Posterior cingulate gyrus (tissue), 11 donors: ENCODE measurements around the gene TNS3.

Experiments
- DNase-seq, 10 donors: peaks; one replicate each; pipeline versions ENCODE4 v3.0.0 to v3.0.0-alpha.2; 2020 to 2021; ENCODE audit warnings: mixed read lengths in 3 of 10
- intact Hi-C: fragments of 100-400 bp; cut with DNase I; formaldehyde crosslinking; loops from one replicate; pipeline ENCODE4 v1.15.1; 2023

TNS3 gene

GRCh38 chr7:47367369-47367768 lies 214.5 kb downstream of the TNS3 start:
- peak in 2 of 10 donors; percentile 52 to 59 for DNase-seq
- intact Hi-C loops = no loop called here

GRCh38 chr7:47366960-47367359 lies 215.0 kb downstream of the TNS3 start:
- intact Hi-C loops = no loop called here
- DNase-seq = peak in 2 of 10 donors; percentile 43 to 56

- DNase-seq = no peak
- intact Hi-C loops = no loop called here
Measured at GRCh38 chr7:47366211-47366610, 215.7 kb downstream of the TNS3 start.

- no peak for DNase-seq
- intact Hi-C loops = no loop called here
Measured at GRCh38 chr7:47362984-47363383, 218.9 kb downstream of the TNS3 start.

GRCh38 chr7:47361746-47362215 lies 220.1 kb downstream of the TNS3 start:
- DNase-seq = peak in 1 of 10 donors; percentile 45
- intact Hi-C loops = no loop called here

- intact Hi-C loops = no loop called here
- DNase-seq = peak in 1 of 10 donors; percentile 29
Measured at GRCh38 chr7:47361236-47361635, 220.7 kb downstream of the TNS3 start.

- DNase-seq = peak in 1 of 10 donors; percentile 59
- intact Hi-C loops = no loop called here
Measured at GRCh38 chr7:47360301-47360900, 221.5 kb downstream of the TNS3 start.

GRCh38 chr7:47358944-47359588 lies 222.8 kb downstream of the TNS3 start:
- DNase-seq = peak in 1 of 10 donors; percentile 24
- intact Hi-C loops = no loop called here

GRCh38 chr7:47358357-47358756 lies 223.6 kb downstream of the TNS3 start:
- no peak for DNase-seq
- intact Hi-C loops = no loop called here

- no peak for DNase-seq
- intact Hi-C loops = no loop called here
Measured at GRCh38 chr7:47357863-47358262, 224.0 kb downstream of the TNS3 start.

GRCh38 chr7:47357361-47357760 lies 224.6 kb downstream of the TNS3 start:
- intact Hi-C loops = no loop called here
- no peak for DNase-seq

- intact Hi-C loops = no loop called here
- DNase-seq = no peak
Measured at GRCh38 chr7:47356261-47356660, 225.7 kb downstream of the TNS3 start.

- intact Hi-C loops = no loop called here
- peak in 1 of 10 donors; percentile 14 for DNase-seq
Measured at GRCh38 chr7:47355684-47356083, 226.2 kb downstream of the TNS3 start.

GRCh38 chr7:47354831-47355541 lies 226.9 kb downstream of the TNS3 start:
- DNase-seq = peak in 1 of 10 donors; percentile 35
- intact Hi-C loops = no loop called here

GRCh38 chr7:47354071-47354470 lies 227.8 kb downstream of the TNS3 start:
- intact Hi-C loops = no loop called here
- no peak for DNase-seq

GRCh38 chr7:47352394-47352968 lies 229.4 kb downstream of the TNS3 start:
- DNase-seq = peak in 1 of 10 donors; percentile 22
- intact Hi-C loops = no loop called here

GRCh38 chr7:47351233-47352154 lies 230.4 kb downstream of the TNS3 start:
- intact Hi-C loops = no loop called here
- DNase-seq = peak in 3 of 10 donors; percentile 9 to 60 (median 59)

- peak in 3 of 10 donors; percentile 9 to 67 (median 41) for DNase-seq
- intact Hi-C loops = no loop called here
Measured at GRCh38 chr7:47350425-47350824, 231.5 kb downstream of the TNS3 start.

GRCh38 chr7:47349401-47349800 lies 232.5 kb downstream of the TNS3 start:
- DNase-seq = peak in 3 of 10 donors; percentile 12 to 50 (median 49)
- intact Hi-C loops = no loop called here

GRCh38 chr7:47347816-47348385 lies 234.0 kb downstream of the TNS3 start:
- peak in 2 of 10 donors; percentile 26 to 39 for DNase-seq
- intact Hi-C loops = no loop called here
